Karpas-422 (cell line): Measurements from ENCODE around the gene TEX28. TPM values are rescaled to one million over a fixed set of nuclear protein-coding genes. Genes with fewer than 3 reads are reported as not detected.
"Not testable (repeated sequence)": the region's sequence is repeated elsewhere in the genome, so short reads cannot be mapped to it uniquely, and the experiment has no call there.

Experiments used
- DNase-seq: peaks from one replicate; pipeline ENCODE4 v3.0.0-alpha.2; 2015
- H2AFZ ChIP-seq: fragments of 200-600 bp; sonication (generic); 2 replicates; pipeline ENCODE4 v1.6.1; 2014; ENCODE audit warnings: antibody characterized with exemption, low read length, mixed read lengths
- H3K27ac ChIP-seq: fragments of 200-600 bp; sonication (generic); 2 replicates; pipeline ENCODE4 v1.5.1; 2014; ENCODE audit warnings: mild to moderate bottlenecking, low read length, moderate library complexity
- H3K27me3 ChIP-seq: fragments of 200-600 bp; sonication (generic); 2 replicates; pipeline ENCODE4 v1.6.1; 2014; ENCODE audit warnings: low read length, mixed read lengths
- H3K36me3 ChIP-seq: fragments of 200-600 bp; sonication (generic); 2 replicates; pipeline ENCODE4 v1.6.1; 2014; ENCODE audit warnings: low read length, mixed read lengths; ENCODE audit not compliant: insufficient read depth
- H3K4me1 ChIP-seq: fragments of 200-600 bp; sonication (generic); 2 replicates; pipeline ENCODE4 v1.6.1; 2014; ENCODE audit warnings: mild to moderate bottlenecking, low read length, mixed read lengths
- H3K4me2 ChIP-seq: fragments of 200-600 bp; sonication (generic); 2 replicates; pipeline ENCODE4 v1.6.1; 2014; ENCODE audit warnings: low read length, low read depth, mild to moderate bottlenecking; ENCODE audit not compliant: poor library complexity, severe bottlenecking
- H3K4me3 ChIP-seq: fragments of 200-600 bp; sonication (generic); 2 replicates; pipeline ENCODE4 v1.5.1; 2014; ENCODE audit warnings: mild to moderate bottlenecking, antibody characterized with exemption, low read length, mixed read lengths
- H3K79me2 ChIP-seq: fragments of 200-600 bp; sonication (generic); 2 replicates; pipeline ENCODE4 v1.6.1; 2014; ENCODE audit warnings: mild to moderate bottlenecking, low read length, mixed read lengths
- H3K9ac ChIP-seq: fragments of 200-600 bp; sonication (generic); 2 replicates; pipeline ENCODE4 v1.6.0; 2014; ENCODE audit warnings: low read length
- H3K9me2 ChIP-seq: fragments of 200-600 bp; sonication (generic), shearing (Covaris generic); replicated peaks from 2 replicates; pipeline ENCODE4 v1.6.0; 2014; ENCODE audit warnings: mild to moderate bottlenecking, low read length, moderate library complexity; ENCODE audit not compliant: insufficient read depth
- H3K9me3 ChIP-seq: fragments of 300-700, 200-600 bp; sonication (generic); 2 replicates; pipeline ENCODE4 v1.6.1; 2014; ENCODE audit warnings: low read length, mixed read lengths
- H4K20me1 ChIP-seq: fragments of 200-600 bp; sonication (generic); 2 replicates; pipeline ENCODE4 v1.6.1; 2014; ENCODE audit warnings: mild to moderate bottlenecking, antibody characterized with exemption, low read length, low read depth; ENCODE audit not compliant: insufficient read depth
- total RNA-seq: library from RNA; depleted of rRNA; stranded (reverse); fragments of >200 nt; shearing (Covaris generic); gene quantifications from 2 replicates; pipeline ENCODE4 v1.2.3, GENCODE V29; 2014; ENCODE audit warnings: low replicate concordance

Gene TEX28
- total RNA-seq, 1 experiment from 2014 or later = not detected

DNA sequence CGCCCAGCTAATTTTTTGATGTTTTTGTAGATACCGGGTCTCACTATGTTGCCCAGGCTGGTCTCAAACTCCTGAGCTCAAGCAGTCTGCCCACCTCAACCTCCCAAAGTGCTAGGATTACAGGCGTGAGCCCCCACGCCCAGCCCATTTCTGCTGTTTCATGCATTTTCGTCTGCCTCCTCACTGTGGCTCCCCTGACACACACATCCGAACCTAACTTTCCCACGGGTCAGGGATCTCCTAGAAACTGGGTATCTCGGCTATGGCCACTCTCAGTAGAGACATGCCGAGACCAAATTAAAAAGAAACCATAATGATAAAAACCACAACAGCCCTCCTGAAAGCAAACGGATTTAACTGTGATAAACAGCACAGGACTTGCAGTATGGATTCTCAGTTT, 46.8 kb downstream of the TEX28 start:
- H3K9me3 ChIP-seq, H3K9ac ChIP-seq, H3K36me3 ChIP-seq, H2AFZ ChIP-seq, H3K4me1 ChIP-seq, H3K4me3 ChIP-seq, H3K27me3 ChIP-seq, H3K4me2 ChIP-seq, H3K27ac ChIP-seq, H3K79me2 ChIP-seq, H3K9me2 ChIP-seq, H4K20me1 ChIP-seq, DNase-seq: not testable (repeated sequence)

DNA sequence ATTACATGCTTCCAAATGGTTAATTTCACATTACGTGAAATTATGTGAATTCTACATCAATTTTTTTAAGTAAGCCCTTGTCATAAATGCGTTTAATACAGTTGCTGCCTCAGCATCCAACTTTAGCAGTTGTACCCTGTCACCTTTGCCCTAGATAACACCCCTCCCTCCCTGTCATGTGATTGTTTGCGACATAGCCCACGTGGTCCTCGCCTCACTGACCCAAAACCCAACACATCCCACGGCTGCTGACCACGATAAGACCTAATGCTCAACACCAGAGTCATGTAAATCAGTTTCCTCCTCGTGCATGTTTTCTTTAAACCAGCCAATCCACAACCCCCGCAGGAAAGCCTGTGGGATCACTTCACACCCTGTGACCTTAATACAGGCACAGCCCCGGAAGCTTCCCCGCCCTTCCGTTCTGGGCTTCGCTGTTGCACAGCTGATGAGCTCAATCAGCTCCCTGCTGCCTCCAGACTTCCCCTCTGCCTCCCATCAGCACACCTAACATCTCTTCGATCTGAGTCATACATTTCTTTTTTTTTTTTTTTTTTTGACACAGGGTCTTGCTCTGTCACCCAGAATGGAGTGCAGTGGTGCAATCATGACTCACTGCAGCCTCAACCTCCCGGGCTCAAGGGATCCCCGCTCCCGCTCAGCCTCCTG, 47.4 kb downstream of the TEX28 start:
- not testable (repeated sequence) for H3K4me3 ChIP-seq, H3K27me3 ChIP-seq, H3K36me3 ChIP-seq, H3K4me2 ChIP-seq, H3K9ac ChIP-seq, DNase-seq, H2AFZ ChIP-seq, H3K4me1 ChIP-seq, H3K9me2 ChIP-seq, H3K79me2 ChIP-seq, H3K27ac ChIP-seq, H4K20me1 ChIP-seq, H3K9me3 ChIP-seq

DNA sequence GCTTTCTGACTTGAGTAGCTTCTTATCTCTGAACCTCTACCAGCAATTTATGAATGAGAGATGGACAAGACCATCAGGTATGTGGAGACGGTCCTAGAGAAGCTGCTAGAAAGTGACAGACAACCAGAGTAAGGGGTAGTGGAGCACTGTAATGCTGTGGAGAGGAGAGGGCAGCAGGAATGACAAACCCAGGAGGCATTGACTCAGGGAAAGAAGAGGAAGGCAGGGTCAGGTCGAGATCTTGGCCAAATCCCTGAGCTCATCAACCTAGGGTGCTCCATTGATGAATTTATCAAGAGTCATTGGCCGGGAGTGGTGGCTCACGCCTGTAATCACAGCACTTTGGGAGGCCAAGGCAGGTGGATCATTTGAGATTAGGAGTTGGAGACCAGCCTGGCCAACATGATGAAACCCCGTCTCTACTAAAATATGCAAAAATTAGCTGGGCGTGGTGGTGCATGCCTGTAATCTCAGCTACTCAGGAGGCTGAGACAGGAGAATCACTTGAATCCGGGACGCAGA, 54.9 kb downstream of the TEX28 start:
- not testable (repeated sequence) for H3K27me3 ChIP-seq, H4K20me1 ChIP-seq, H3K79me2 ChIP-seq, H3K4me1 ChIP-seq, H2AFZ ChIP-seq, H3K9me3 ChIP-seq, H3K9ac ChIP-seq, H3K27ac ChIP-seq, H3K4me3 ChIP-seq, H3K4me2 ChIP-seq, H3K9me2 ChIP-seq, H3K36me3 ChIP-seq
- DNase-seq = peak; percentile 27

DNA sequence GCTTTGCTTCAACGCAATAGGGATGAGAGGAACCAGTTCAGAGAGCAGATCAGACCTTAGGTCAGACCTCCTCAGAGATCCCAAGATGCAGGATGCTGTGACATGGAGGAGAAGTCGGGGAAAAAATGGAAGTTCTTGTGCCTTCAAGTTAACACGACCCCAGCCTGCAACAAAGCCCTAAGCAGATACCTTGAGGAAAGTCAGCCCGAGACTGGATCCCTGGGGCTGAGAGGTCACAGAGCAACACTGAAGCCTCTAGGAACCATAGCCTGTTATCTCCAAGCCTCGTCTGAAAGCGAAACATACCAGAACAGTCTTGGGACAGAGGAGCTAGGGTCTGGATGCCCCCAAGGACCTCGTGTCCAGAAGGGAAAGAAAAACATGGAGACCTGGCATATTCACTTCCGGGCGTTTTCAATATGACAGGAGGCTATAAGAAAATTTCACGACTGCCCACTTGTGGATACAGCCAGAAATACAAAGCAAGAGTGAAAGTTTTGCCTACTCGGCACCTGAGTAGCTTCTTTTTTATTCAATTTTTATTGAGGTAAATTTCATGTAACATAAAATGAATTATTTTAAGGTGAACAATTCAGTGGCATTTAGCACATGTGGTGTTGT, 55.9 kb downstream of the TEX28 start:
- not testable (repeated sequence) for H3K9me3 ChIP-seq, H3K4me3 ChIP-seq, H3K36me3 ChIP-seq, H3K9ac ChIP-seq, H3K4me2 ChIP-seq, H3K9me2 ChIP-seq, H3K27ac ChIP-seq, H3K4me1 ChIP-seq, H4K20me1 ChIP-seq, H3K79me2 ChIP-seq, H3K27me3 ChIP-seq, H2AFZ ChIP-seq
- peak; percentile 42 for DNase-seq

DNA sequence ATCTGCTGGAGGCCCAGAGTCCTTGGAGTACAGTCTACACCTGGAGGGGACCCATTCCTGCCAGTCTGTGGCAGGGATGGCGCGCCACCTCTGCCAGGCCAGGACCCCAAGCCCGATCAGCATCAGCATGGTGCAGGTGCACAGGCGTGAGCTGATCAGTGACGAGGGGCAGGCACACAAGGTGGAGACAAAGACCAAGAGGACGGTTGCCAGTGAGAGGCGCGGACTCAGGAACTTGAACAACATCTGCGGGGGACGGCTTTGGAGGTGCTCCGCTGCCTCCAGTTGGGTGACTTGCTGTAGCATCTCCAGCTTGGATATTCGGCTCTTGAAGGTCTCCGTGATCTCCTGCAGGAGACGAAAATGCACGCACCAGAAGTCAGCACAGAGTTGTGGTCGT, 61.3 kb downstream of the TEX28 start:
- not testable (repeated sequence) for H3K27me3 ChIP-seq, DNase-seq, H2AFZ ChIP-seq, H3K4me1 ChIP-seq, H3K9me2 ChIP-seq, H3K79me2 ChIP-seq, H4K20me1 ChIP-seq, H3K4me2 ChIP-seq, H3K9me3 ChIP-seq, H3K36me3 ChIP-seq, H3K27ac ChIP-seq, H3K9ac ChIP-seq, H3K4me3 ChIP-seq

DNA sequence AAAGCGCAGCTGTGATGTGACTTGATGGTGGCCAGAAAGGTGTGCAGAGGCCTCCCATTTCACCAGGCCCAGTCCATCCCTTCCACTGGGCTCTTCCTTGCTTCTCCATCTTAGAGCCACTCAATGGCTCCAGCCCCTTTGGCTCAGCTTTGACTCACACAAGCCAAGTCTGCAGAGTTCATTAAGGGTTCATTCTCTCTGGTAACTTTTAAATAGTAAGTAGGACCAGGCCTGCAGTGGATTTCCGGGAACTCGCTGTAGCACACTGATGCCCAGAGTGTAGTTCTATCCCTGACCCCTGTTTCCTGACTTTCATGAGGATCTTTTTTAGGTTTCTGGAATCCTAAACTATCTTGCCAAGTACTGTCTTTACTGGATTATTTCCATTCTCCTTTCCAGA, 63.5 kb downstream of the TEX28 start:
- H3K27me3 ChIP-seq, H3K4me2 ChIP-seq, H3K9me2 ChIP-seq, H2AFZ ChIP-seq, H4K20me1 ChIP-seq, DNase-seq, H3K36me3 ChIP-seq, H3K9me3 ChIP-seq, H3K27ac ChIP-seq, H3K4me1 ChIP-seq, H3K79me2 ChIP-seq, H3K4me3 ChIP-seq, H3K9ac ChIP-seq: not testable (repeated sequence)

DNA sequence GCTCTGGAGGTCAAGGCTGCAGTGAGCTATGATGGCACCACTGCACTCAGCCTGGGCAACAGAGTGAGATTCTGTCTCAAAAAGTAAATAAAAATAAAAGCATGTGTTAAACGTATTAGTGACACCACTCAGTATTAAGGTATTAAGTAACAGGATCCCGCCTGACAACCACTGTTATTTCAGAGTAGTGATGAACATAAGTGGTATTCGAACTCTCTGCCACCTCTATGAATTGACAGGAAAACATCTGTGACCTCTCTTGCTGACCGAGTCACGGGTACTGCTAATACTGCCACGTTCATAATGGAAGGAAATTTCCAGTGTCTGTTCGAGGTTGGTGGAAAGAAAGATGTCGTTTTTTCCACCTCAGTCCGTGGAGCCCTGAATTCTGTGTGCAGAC, 68.2 kb downstream of the TEX28 start:
- DNase-seq, H3K27ac ChIP-seq: not testable (repeated sequence)

DNA sequence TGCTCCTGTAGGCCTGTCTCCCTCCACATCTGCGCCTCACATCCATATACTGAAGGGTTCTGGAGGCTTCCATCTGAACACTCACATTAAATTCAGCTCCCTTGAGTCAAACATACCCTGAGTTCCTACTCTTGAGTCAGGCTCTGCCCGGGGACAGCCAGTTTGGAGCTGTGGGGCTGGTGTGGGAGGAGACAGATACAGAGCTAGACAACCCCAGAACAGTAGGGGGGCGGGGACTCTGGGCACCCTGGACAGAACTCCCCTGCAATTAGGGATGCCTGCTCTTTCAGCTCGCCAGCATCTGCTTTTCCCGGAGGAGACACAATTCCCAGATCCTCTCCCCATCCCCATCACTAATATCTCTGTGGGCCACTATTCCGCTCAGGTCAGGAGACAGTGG, 69.6 kb downstream of the TEX28 start:
- H3K4me1 ChIP-seq, H3K79me2 ChIP-seq, H3K9me2 ChIP-seq, H3K27me3 ChIP-seq, H2AFZ ChIP-seq, H3K4me3 ChIP-seq, H3K9me3 ChIP-seq, DNase-seq, H4K20me1 ChIP-seq, H3K27ac ChIP-seq, H3K4me2 ChIP-seq, H3K36me3 ChIP-seq, H3K9ac ChIP-seq: not testable (repeated sequence)

More for the DNA sequence above, 68.2 kb downstream of the TEX28 start:
- H2AFZ ChIP-seq, H3K9me3 ChIP-seq, H3K9ac ChIP-seq, H4K20me1 ChIP-seq, H3K27me3 ChIP-seq, H3K9me2 ChIP-seq, H3K4me2 ChIP-seq, H3K4me3 ChIP-seq, H3K4me1 ChIP-seq, H3K79me2 ChIP-seq, H3K36me3 ChIP-seq: not testable (repeated sequence)
